CMK (cell line): Measurements from ENCODE around the gene MAP4K1.
"Not testable (repeated sequence)": the region's sequence is repeated elsewhere in the genome, so short reads cannot be mapped to it uniquely, and the experiment has no call there.

Experiments
- DNase-seq: peaks from one replicate; pipeline ENCODE4 v3.0.0-alpha.2; 2010; ENCODE audit warnings: low read depth

MAP4K1 gene

DNA sequence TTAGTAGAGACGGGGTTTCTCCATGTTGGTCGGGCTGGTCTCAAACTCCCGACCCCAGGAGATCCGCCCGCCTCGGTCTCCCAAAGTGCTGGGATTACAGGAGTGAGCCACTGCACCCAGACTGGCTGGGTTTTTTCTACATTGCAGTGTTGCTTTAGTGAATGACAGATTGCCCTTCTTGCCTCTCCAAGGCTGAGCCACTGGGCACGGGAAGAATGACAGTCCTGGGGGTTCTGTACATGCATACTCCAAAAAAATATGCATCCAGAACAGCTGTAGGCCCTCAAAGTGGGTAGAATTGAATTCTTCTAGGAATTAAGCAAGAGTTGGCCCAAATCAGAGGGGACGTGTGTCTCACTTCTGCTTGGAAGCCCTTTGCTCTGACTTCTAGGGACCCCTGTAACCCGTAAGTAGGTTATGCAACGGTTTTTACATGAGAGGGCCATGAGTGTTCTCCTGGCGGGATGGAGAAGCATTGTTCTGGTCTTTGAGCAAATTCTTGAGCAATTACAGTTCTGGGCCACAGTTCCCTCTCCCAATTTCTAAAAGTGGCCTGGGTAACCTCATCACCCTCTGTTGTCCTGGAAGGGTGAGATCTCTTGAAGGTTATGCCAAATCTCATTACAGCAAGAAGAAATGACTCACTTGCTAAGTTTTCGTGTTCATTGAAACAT lies 33.3 kb upstream of the MAP4K1 start:
- DNase-seq = no peak

- DNase-seq = no peak
Measured at GRCh38 chr19:38650172-38650775, 32.5 kb upstream of the MAP4K1 start.

GRCh38 chr19:38649305-38650171 lies 31.8 kb upstream of the MAP4K1 start:
- DNase-seq = no peak

- DNase-seq = no peak
Measured at GRCh38 chr19:38648769-38649304, 31.1 kb upstream of the MAP4K1 start.

- no peak for DNase-seq
Measured at GRCh38 chr19:38647966-38648768, 30.4 kb upstream of the MAP4K1 start.

- DNase-seq = peak; percentile 87
Measured at GRCh38 chr19:38647368-38647965, 29.7 kb upstream of the MAP4K1 start, which contains the start of gene ACTN4. Gene ACTN4, plus strand, starts transcription at chr19:38647649. Its CDS starts 97 bp downstream, at chr19:38647746.

- no peak for DNase-seq
Measured at GRCh38 chr19:38644719-38645118, 27.0 kb upstream of the MAP4K1 start.

DNA sequence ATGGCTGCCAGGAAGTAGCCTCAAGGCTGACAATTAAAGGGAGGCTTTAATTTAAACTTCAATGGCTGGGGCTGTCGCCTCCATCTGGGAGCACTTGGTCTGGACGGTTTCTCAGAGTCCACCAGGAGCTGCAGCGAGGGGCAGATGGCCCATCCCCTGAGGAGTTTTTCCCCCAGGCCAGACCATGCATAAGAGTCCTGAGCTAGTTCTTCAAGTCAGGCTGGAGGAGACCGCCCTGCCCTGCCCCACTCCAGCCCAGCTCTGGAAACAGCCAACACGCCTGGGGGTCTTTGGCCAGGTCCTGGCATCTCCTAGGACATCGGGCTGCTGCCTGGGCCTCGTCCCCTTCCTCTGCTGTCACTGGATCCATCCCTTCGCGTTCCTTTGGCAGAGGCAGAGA lies 24.4 kb upstream of the MAP4K1 start:
- no peak for DNase-seq

GRCh38 chr19:38640368-38640767 lies 22.6 kb upstream of the MAP4K1 start:
- no peak for DNase-seq

GRCh38 chr19:38639679-38640078 lies 21.9 kb upstream of the MAP4K1 start:
- DNase-seq = no peak

DNA sequence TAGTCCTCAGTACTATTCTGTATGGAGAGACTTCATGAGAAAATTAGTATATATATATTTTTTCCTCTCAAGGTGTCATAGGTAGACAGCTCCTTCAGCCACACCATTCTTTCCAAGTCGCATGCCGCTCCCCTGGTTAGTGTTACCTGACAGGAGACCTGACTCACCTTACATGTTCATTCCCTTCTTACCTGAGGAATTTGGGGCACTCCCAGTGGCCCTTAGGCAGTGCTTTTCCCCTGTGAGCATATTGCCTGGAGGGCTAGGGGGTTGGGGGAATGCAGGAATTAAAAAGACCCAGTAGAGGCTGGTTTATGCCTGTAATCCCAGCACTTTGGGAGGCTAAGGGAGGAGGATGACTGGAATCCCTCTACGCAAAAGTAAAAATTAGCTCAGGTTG lies 20.7 kb upstream of the MAP4K1 start:
- no peak for DNase-seq

GRCh38 chr19:38635483-38636399 lies 18.0 kb upstream of the MAP4K1 start:
- DNase-seq = no peak

DNA sequence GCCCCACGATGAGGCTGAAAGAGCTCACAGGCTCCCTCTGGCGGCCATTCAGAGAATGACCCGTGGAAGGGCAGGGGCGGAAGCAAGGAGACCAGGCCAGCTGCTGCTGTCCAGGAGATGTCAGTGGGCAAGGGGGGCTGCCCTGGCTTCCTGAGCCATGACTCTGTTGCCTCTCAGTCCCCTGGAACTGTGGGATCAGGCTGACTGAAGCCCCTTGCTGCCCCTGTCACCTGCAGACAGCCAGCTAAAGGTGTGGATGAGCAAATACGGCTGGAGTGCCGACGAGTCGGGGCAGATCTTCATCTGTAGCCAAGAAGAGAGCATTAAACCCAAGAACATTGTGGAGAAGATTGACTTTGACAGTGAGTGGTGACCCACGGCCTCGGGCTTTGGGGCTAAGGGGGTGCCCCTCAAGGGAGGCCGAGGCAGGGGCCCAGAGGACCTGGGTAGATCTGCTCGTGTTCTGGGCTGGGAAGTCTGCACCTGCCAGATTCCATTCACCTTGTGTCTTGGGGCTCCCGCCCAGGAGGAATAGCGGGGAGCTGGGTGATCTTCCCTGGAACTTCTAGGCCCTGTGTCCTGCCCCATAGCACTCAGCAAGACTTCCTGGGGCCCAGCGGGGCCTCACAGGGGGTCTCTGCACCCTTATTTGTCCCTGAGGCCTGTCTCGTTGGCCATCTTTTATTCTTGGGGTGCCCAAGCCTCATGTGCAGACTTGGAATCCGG lies 17.2 kb upstream of the MAP4K1 start:
- no peak for DNase-seq

- no peak for DNase-seq
Measured at GRCh38 chr19:38632476-38633213, 14.9 kb upstream of the MAP4K1 start.

- DNase-seq = not testable (repeated sequence)
Measured at GRCh38 chr19:38631811-38632475, 14.2 kb upstream of the MAP4K1 start.

DNA sequence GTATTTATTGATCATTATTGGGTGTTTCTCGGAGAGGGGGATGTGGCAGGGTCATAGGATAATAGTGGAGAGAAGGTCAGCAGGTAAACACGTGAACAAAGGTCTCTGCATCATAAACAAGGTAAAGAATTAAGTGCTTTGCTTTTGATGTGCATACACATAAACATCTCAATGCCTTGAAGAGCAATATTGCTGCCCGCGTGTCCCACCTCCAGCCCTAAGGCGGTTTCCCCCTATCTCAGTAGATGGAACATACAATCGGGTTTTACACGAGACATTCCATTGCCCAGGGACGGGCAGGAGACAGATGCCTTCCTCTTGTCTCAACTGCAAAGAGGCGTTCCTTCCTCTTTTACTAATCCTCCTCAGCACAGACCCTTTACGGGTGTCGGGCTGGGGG lies 13.5 kb upstream of the MAP4K1 start:
- not testable (repeated sequence) for DNase-seq

DNA sequence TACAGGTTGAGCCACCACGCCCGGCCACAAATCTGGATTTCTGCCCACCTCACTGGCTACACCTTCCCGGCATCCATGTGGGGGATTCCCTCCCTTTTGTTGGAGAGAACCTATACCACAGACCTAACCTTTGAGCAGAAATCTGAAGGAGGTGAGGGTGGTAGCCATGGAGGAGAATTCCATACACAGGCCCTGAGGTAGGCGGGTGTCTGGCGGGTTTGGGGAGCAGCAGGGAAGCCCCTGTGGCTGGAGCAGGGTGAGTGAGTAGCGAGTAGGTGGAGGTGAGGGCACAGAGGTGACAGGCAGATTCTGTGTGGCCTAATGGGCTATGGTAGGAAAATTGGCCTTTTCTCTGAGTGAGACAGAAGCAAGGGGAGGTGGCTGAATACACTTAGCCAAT lies 11.8 kb upstream of the MAP4K1 start:
- DNase-seq = no peak

DNA sequence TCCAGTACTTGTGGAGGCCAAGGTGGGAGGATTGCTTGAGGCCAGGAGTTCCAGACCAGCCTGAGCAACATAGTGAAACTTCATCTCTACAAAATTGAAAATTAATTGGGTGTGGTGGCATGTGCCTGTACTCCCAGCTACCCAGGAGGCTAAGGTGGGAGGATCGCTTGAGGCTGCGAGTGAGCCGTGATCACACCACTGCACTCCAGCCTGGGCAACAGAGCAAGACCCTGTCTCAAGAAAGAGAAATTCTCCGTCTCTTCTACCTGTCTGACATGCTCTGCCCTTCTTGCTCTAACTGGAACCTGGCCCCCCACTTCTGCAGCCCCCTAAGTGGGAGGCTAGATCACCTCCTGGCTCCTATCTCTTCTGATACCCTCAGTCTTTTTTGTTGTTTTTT lies 8.6 kb upstream of the MAP4K1 start:
- no peak for DNase-seq
